OCI-LY1 (cell line): ENCODE results near the gene PCDHGA3.

Experiments
- EZH2 ChIP-seq: fragments of 200-600 bp; sonication (generic), shearing (Covaris generic); IDR thresholded peaks from 2 replicates; pipeline ENCODE4 v1.8.0; 2017; ENCODE audit warnings: borderline replicate concordance, mixed run types, mild to moderate bottlenecking, antibody characterized with exemption, low read length, moderate library complexity, mixed read lengths
- TF ChIP-seq, protein P1 (sequence below): fragments of 200-600 bp; sonication (generic), shearing (Covaris generic); IDR thresholded peaks from 2 replicates; pipeline ENCODE4 v1.5.1; 2017; ENCODE audit warnings: mild to moderate bottlenecking, antibody characterized with exemption, low read length, moderate library complexity, mixed read lengths

DNA sequence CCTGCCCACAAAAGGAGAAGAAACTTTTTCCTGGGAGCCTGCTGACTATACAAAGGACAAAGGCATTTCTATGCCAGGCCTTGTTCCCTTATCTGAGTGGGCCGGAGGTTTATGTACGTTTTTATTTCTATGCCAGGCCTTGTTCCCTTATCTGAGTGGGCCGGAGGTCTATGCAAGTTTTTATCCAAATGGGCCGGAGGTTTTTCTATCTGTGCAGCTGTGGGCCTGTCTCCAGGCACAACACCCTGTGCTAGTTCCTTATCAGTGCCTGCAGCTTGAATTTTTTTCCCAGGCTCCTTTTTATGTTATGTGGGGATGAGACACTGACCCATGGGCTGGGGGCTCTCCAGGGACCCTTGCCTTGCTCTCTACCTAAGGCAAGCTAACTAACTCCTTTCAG lies 45.3 kb upstream of the PCDHGA3 start:
- no peak for TF ChIP-seq EZH2
- TF ChIP-seq, protein P1, sequence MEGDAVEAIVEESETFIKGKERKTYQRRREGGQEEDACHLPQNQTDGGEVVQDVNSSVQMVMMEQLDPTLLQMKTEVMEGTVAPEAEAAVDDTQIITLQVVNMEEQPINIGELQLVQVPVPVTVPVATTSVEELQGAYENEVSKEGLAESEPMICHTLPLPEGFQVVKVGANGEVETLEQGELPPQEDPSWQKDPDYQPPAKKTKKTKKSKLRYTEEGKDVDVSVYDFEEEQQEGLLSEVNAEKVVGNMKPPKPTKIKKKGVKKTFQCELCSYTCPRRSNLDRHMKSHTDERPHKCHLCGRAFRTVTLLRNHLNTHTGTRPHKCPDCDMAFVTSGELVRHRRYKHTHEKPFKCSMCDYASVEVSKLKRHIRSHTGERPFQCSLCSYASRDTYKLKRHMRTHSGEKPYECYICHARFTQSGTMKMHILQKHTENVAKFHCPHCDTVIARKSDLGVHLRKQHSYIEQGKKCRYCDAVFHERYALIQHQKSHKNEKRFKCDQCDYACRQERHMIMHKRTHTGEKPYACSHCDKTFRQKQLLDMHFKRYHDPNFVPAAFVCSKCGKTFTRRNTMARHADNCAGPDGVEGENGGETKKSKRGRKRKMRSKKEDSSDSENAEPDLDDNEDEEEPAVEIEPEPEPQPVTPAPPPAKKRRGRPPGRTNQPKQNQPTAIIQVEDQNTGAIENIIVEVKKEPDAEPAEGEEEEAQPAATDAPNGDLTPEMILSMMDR: no peak
